GM04503 (cell line): ENCODE measurements around the gene RTF2.
"Not testable (repeated sequence)": the region's sequence is repeated elsewhere in the genome, so short reads cannot be mapped to it uniquely, and the experiment has no call there.

Source experiments
- DNase-seq: peaks from one replicate; pipeline ENCODE4 v3.0.0-alpha.2; 2012; ENCODE audit warnings: low read depth

Gene RTF2

DNA sequence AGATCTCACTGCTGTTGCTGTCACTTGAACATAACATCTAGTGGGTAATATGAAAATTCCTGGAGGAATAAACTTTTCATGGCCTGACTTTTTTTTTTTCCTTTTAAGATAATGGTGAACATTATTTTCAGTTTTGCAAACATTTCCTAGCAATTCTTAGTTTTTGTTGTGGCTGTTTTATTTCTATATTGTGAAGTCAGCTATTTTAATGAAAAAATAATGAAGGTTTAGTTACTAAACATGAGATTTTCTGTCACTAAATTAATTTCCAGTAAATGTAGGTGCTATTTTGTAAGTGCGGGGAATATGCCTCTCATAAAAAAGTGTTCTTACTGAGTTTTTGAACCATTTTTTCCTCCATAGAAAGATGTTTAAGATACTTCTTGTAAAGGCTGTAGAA, 32.7 kb downstream of the RTF2 start:
- DNase-seq, result no peak

DNA sequence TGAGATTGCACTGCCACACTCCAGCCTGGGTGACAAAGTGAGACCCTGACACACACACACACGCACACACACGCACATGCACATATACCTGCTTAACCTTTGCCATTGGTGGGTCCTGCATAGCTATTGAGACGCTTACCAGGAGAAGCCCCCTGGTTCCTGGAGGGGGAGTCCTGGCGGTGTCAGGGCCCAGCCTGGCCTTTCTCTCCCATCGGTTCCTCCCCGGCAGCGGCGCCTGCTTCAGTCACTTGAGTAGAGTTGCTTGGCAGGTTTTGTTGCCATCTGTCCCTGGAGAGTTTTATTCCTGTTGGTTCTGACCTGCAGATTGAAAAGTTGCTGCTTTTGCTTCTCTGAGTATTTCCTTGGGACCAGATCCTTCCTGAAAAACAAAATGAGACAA, 35.5 kb downstream of the RTF2 start:
- DNase-seq, result no peak

DNA sequence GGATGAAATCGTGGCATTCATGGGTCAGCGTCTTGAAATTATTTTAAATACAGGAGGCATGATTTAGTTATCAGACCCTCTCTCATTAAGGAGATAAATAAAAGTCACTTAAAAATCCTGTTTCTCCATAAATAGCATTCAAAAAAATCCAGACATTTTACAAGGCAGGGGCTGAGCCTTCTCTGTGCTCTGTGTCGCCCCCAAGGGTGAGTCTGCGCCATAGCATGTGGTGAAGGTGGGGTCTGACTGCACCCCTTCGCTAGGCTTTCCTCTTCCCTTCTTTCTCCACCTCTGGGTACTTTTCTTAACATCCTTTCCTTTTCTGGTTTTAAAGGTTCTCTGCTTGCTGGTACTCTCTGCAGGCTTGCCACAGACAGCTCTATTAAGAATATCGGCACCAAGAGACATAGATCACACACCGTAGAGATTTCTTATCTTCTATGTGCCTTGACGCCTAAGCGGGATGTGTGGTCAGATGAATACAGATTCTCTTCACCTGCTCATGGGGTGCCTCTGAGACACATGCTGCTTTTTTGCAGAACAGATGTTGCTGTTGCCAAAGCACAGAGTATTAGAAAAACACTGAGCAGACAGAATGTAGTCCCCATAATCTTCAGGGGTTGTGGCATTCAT, 36.1 kb downstream of the RTF2 start:
- no peak for DNase-seq

DNA sequence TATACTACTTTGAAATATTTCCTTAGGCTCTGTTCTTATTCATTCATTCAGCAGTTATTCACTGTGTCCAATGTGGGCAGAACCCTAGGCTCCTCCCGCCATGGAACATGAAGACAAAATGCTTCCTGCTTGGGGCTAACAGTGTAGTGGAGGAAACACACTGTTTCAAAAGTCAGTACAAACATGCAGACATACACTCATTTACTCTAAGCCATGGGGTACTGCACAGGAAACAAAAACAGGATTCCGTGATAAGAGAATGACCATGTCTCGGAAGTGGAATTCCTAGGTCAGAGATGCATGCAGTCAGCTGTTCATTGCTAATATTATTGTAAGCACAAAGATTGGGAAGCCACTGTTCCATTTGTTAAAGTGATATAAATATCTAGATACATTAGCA, 37.7 kb downstream of the RTF2 start:
- DNase-seq, result no peak

DNA sequence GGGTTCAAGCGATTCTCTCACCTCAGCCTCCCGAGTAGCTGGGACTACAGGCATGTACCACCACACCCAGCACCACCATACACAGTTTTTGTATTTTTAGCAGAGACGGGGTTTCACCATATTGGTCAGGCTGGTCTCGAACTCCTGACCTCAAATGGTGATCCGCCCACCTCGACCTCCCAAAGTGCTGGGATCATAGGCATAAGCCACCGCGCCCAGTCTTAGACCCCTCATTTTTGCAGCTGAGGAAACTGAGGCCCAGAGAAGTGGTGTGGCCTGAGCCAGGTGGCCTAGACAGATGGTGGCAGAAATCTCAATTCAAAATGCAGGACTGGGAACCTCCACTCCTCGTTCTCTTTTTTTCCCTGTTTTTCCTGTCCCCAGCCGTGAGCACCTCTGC, 43.5 kb downstream of the RTF2 start:
- DNase-seq, result no peak

DNA sequence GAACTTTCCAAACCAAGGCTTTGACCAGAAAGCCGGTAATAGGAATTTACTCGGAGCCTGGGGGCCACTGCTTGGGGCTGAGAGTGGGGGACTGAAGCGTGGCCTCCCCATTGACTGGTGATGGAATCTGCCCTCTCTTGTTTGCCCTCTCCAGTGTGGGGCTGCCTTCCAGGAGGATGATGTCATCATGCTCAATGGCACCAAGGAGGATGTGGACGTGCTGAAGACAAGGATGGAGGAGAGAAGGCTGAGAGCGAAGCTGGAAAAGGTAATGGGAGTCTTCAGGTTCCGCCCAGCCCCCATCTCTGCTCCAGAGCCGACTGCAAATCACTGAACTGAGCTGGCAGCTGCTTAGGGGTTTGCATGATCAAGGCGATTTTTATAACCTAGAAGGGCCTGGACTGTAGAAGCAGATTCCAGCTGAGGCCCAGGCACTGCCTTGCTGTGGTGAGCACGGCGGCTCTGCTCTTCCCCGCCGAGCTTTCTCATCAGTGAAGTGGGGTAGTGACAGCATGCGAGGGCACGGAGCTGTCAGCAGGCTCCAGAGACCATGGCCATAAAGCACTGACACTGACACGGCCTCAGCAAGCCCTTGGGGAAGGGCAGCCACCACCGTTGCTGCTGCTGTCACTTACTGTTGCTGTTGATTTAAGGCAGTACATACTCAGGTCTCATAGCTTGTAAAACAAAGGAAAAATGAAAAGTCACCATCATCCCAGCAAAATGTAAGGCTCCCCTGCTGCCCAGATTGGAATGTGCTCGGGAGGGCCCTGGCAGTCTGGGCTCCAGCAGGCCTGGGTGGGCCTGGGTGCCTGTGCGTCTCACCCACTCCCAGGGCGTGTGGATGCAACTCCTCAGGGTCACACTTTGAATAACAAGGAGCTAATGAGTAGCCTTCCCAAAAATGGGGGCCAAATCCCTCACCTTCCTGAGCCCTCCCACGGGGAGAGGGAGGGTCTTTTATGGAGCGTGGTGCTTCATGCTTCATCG, 45.0 kb downstream of the RTF2 start:
- no peak for DNase-seq

DNA sequence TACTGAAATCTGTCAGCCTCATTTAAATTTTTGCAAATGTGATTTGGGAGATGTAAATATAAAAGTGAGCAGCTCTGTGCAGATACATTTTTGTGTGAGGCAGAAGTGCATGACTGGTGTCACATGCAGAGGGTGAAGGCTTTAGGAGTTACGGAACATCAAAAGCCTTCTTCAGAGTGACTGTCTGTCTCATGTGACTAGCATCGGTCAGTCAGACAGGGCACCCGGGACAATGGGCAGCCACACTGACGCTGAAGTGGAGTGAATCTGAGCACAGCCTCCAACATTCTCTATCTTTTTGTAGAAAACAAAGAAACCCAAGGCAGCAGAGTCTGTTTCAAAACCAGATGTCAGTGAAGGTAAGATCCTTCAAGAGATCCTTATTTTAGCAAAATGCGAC, 48.2 kb downstream of the RTF2 start:
- DNase-seq, result no peak

DNA sequence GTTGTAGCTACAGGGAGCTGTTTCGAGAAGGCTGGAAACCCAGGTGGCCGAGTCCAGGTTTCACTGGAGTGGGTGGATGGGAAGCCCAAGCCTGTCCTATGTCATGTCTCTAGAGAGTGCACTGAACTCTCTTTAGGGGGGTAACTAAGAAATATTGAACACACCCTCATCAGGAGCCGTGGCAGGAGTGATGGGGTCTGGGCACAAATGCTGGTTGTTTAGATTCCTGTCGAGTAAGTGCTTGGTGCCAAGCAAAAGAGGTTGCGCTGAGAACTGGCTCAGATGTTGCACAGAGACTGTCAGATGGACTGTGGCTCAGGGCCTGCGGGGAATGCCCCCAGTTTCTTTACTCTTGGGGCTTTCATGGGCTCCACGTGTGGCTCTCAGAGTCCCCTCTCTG, 48.8 kb downstream of the RTF2 start:
- DNase-seq, result no peak

DNA sequence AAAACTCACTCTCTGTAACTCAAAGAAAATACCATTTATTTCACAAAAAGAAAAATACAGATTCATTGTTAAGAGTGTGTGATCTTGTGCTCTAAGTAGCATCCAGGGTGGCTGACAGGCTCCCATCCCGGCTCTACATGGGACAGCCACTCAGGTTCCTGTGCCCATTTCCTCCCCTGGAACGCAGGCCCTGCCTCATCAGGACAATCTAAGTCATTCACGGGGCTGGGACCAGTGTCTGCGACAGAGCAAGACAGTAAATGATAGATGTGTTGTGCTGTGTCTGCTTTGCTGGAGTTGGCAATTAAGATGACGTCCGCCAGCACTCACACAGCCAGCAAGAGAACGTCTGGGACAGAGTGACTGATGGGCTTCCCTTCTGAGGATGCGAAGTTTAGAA, 49.2 kb downstream of the RTF2 start:
- DNase-seq, result no peak

DNA sequence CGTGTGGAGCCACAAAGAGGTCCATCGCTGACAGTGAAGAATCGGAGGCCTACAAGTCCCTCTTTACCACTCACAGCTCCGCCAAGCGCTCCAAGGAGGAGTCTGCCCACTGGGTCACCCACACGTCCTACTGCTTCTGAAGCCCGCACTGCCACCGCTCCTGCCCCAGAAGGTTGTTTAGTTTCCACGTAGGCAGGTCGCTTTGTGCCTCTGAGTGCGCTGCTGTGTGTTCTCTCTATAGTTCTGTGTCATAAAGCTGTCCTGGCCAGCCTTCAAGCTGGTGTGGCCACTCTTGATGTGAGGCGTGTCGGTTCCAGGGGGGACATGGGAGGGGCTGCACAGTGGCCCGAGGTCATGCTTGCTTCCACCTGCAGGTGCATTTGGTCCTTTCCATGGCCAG, 49.7 kb downstream of the RTF2 start:
- no peak for DNase-seq

DNA sequence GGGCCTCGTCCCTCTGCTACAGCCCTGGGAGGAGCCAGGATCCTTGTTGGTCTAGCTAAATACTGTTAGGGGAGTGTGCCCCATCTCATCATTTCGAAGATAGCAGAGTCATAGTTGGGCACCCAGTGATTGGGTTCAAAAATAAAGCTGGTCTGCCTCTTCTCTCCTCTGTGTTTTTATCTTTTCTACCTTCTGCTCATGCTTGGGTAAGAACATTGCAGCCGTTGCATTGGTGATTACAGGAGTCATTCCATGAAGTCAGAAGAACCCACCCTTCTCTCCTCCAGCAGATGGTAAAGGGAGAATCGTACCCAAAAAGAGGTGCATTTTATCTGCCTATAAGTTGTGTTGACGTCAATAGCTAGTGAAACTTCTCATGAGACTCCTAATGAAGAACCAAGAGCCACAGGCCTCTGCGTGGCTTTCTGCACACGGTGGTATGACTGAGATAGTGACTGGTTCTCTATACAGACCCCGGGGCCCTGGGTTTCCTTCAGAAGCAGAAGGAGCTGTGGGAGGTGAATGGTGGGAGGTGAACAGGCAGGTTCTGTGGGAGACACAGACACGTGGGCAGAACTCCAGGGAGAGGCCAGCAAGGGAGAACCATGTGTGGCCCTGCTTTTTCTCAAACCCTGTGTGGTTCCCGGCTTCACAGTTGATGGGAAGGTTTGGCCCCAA, 50.4 kb downstream of the RTF2 start:
- no peak for DNase-seq

DNA sequence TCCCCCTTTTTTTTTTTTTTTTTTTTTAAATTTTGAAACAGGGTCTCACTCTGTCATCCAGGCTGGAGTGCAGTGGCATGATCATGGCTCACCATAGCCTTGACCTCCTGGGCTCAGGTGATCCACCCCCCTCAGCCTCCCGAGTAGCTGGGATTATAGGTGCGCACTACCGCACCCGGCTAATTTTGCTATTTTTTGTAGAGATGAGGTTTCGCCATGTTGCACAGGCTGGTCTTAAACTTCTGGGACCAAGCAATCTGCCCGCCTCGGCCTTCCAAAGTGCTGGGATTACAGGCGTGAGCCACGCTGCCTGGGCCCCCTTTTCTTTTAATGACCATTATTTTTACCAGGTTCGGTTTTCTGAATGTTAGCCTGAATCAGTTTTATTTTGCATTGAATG, 51.1 kb downstream of the RTF2 start:
- DNase-seq, result no peak

DNA sequence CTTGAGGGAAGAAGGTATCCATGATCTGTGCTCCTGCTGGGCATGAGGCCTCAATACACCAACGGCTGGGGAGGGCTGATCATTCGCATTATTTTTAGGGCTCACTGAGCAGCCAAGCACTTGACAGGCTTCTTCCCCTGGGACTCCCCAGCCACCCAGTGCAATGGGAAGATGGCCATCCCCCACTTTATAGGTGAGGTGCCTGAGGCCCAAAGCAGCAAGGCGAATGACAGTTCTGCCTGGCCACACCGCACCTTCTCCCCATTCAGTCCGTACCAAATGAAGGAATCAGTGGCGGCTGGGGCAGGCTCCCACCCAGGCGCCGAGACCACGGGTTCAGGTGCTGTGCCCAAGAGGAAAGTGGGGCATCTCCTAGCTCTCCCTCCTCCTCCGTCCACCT, 51.8 kb downstream of the RTF2 start:
- DNase-seq, result no peak

DNA sequence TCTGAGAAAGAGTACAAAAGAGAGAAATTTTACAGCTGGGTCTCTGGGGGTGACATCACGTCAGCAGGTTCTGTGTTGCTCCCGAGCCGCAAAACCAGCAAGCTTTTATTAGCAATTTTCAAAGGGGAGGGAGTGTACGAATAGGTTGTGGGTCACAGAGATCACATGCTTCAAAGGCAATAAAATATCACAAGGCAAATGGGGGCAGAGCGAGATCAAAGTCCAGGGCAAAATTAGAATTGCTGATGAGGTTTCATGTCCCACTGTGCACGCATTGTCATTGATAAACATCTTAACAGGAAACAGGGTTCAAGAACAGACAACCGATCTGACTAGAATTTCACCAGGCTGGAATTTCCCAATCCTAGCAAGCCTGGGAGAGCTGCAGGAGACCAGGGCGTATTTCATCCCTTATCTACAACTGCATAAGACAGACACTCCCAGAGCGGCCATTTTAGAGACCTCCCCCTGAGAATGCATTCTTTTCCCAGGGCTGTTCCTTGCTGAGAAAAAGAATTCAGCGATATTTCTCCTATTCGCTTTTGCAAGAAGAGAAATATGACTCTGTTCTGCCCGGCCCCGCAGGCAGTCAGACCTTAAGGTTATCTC, 52.4 kb downstream of the RTF2 start:
- not testable (repeated sequence) for DNase-seq

DNA sequence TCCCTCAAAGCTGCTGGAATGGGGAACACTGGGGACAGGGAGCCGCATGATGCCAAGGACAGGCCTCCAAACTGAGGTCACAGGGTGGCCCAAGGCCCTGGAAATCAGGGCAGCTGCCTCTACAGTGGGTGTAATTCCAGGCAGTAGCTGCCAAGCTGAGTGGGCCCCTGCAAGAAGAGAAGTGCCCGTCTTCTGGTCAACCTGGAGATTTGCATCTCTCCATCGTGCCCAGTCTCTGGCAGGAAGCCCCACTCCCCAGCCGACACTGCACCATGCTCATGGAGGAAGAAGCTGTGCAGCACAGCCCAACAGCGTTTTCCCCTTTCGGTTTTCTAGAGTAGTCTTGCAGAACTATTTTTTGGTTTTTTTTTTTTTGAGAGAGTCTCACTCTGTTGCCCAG, 53.9 kb downstream of the RTF2 start:
- no peak for DNase-seq

DNA sequence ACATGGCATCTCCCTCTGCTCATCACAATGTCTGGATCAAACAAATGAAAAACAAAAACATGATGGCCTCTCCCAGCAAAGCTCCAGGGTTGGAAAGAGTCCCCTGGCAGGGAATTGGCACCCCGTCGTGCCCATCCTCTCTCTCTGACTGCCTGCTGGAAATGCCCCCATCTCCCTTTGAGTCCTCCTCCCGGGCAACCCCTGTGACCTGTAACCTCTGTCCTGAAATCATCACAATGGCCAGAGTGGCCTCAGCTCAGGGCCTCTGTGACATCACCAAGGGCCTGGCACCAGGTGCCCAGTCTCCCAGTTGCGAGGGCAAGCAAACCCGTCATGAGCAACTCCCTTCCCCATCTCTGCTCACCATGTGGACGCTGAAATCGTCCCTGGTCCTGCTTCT, 56.0 kb downstream of the RTF2 start, which contains the start of gene FAM209A:
TSS of gene FAM209A (plus strand) at position 301 of the 400 bp plus-strand sequence. CDS start at position 366, 65 bp downstream.
- not testable (repeated sequence) for DNase-seq

DNA sequence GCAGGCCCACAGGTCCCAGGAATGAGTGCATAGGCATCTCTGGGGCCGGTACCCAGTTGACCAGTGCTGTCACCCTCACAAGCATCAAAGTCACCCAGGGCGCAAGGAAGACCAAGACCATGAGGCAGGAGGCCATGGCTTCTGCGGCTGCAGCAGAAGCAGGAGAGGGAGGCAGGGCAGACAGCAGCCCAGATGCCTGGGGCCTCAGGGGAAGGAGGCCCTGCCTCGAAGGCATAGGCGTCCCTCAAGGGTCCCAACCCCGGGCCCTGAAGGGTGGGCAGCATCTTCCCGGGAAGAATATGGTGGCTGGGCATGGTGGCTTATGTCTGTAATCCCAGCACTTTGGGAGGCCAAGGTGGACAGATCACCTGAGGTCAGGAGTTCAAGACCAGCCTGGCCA, 59.1 kb downstream of the RTF2 start:
- no peak for DNase-seq

DNA sequence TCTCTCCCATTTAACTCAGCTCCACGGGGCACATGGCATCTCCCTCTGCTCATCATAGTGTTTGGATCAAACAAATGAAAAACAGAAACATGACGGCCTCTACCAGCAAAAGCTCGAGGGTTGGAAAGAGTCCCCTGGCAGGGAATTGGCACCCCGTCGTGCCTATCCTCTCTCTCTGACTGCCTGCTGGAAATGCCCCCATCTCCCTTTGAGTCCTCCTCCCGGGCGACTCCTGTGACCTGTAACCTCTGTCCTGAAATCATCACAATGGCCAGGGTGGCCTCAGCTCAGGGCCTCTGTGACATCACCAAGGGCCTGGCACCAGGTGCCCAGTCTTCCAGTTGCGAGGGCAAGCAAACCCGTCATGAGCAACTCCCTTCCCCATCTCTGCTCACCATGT, 64.5 kb downstream of the RTF2 start, which contains the start of gene FAM209B:
TSS of gene FAM209B (plus strand) at position 301 of the 400 bp plus-strand sequence. CDS start at position 397, 96 bp downstream.
- DNase-seq, result not testable (repeated sequence)

DNA sequence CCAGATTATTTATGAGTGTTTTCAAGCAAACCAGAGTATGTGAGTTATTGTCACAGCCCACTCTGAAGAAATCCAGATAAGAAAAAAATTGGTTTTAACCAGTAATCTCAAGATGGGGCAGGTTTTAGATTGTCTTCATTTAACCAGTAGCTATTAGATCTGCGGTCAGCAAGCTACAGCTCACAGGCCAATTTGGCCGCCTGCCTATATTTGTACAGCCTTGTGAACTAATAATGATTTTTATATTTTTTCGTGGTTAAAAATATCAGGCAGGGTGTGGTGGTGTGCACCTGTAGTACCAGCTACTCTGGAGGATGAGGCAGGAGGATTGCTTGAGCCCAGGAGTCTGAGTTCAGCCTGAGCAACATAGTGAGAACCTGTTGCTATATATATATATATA, 69.6 kb downstream of the RTF2 start:
- no peak for DNase-seq

DNA sequence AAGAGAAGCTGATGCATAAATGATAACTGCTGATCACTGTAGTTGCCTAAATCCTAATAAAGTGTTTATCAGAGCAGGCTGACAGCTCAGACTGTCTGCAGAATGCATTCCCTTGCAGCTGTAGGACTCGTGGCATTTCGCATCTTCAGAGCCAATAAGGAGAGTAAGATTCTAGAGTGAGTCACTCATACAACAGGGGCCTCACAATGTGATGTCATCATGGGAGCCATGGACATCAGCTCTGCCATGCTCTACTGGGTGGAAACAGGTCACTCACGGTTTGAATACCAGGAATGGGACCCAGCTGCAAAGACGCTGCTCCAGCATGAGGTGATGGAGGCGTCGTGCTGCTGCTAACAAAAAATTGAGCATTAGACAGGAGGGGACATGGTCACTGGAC, 72.0 kb downstream of the RTF2 start:
- no peak for DNase-seq

DNA sequence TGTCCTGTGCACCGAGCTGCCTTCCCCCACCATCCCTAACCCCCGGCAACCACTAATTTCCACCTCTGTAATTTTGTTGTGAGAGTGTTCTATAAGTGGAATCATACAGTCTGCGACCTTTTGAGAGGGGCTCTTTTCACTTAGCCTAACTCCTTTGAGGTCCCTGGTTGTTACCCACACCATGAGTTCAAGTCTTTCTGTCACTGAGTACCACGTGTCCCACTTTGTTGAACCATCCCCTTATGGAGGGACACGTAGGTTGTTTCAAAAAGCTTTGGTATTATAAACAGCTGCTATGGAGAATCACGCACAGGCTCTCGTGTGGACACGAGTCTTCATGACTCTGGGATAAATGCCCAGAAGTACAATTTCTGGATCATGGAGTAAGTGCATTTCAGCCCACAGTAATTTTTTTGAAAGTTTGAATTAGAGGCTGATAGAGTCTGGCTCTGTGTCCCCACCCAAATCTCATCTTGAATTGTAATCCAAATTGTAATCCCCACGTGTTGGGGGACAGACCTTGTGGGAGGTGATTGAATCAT, 74.1 kb downstream of the RTF2 start:
- no peak for DNase-seq

DNA sequence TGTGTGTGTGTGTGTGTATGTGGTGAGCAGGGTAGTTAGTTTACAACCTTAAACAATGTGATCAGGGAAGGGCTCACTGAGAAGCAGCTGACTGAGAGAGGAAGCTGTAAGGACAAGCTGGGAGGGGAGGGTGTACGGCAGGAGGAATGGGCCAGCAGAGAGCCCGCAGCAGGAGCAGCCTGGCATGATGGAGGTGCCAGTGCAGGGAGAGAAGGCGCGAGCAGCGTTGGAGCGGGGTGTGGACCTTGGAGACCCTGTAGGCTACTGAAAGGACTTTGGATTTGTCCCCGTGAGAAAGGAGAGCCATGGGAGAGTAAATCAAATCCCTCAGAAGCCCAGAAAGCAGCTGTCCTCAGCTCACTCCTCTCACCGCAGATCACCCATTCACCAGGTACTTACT, 83.1 kb downstream of the RTF2 start:
- DNase-seq, result no peak
